DND-41 (cell line): ENCODE results near the gene PEX12.
A peak's percentile ranks its signal among the peaks of the same experiment; 100 is the strongest.

Experiments used
- ATAC-seq: fragments of 200-7000 bp; cut with Tn5 transposase; 3 replicates; pipeline ENCODE4 v1.9.1; 2021; ENCODE audit warnings: low read depth; ENCODE audit not compliant: insufficient read depth
- DNase-seq: peaks from one replicate; pipeline ENCODE4 v3.0.0-alpha.2; 2020
- H2AFZ ChIP-seq: 2 replicates; pipeline ENCODE4 v1.6.0; 2012; ENCODE audit warnings: low read depth, low read length
- H3K27ac ChIP-seq: 2 replicates; pipeline ENCODE4 v1.5.1; 2012; ENCODE audit warnings: low read length, inconsistent platforms
- H3K27me3 ChIP-seq: fragments of 200-600 bp; sonication (generic); 2 replicates; pipeline ENCODE4 v1.6.0; 2012; ENCODE audit warnings: low read length, mild to moderate bottlenecking, inconsistent platforms; ENCODE audit not compliant: insufficient read depth, poor library complexity
- H3K36me3 ChIP-seq: 2 replicates; pipeline ENCODE4 v1.5.1; 2012; ENCODE audit warnings: low read length, inconsistent platforms; ENCODE audit not compliant: insufficient read depth
- H3K4me1 ChIP-seq: 2 replicates; pipeline ENCODE4 v1.5.1; 2012; ENCODE audit warnings: mild to moderate bottlenecking, low read length; ENCODE audit not compliant: insufficient read depth
- H3K4me2 ChIP-seq: 2 replicates; pipeline ENCODE4 v1.6.0; 2012; ENCODE audit warnings: mild to moderate bottlenecking, moderate library complexity, low read length, inconsistent platforms; ENCODE audit not compliant: insufficient read depth
- H3K4me3 ChIP-seq, 2 experiments: fragments of 200-600 bp in 1 of 2; shearing (Covaris generic) in 1 of 2; 2 replicates each; pipeline ENCODE4 v1.5.1; 2012 to 2016; ENCODE audit warnings: inconsistent platforms in 2 of 2, low read length in 2 of 2, mild to moderate bottlenecking in 2 of 2, low read depth in 1 of 2, moderate library complexity in 1 of 2
- H3K79me2 ChIP-seq: 2 replicates; pipeline ENCODE4 v1.6.0; 2012; ENCODE audit warnings: low read length, inconsistent platforms; ENCODE audit not compliant: insufficient read depth
- H3K9ac ChIP-seq: 2 replicates; pipeline ENCODE4 v1.6.0; 2012; ENCODE audit warnings: low read depth, mild to moderate bottlenecking, inconsistent platforms, low read length, moderate library complexity
- H3K9me3 ChIP-seq: 2 replicates; pipeline ENCODE4 v1.5.1; 2012; ENCODE audit warnings: low read length, moderate library complexity, mild to moderate bottlenecking, inconsistent platforms; ENCODE audit not compliant: insufficient read depth, severe bottlenecking
- H4K20me1 ChIP-seq: 2 replicates; pipeline ENCODE4 v1.6.0; 2012; ENCODE audit warnings: low read length; ENCODE audit not compliant: insufficient read depth
- EZH2 ChIP-seq: IDR thresholded peaks from 3 replicates; pipeline ENCODE4 v1.6.1; 2012; ENCODE audit warnings: borderline replicate concordance, low read depth, mild to moderate bottlenecking, moderate library complexity, low read length, inconsistent platforms; ENCODE audit not compliant: severe bottlenecking
- TF ChIP-seq, protein P1 (sequence below): IDR thresholded peaks from 2 replicates; pipeline ENCODE4 v1.5.1; 2012; ENCODE audit warnings: borderline replicate concordance, low read length, moderate library complexity, mild to moderate bottlenecking; ENCODE audit not compliant: poor library complexity, severe bottlenecking; ENCODE audit errors: extremely low read depth

The PEX12 gene

DNA sequence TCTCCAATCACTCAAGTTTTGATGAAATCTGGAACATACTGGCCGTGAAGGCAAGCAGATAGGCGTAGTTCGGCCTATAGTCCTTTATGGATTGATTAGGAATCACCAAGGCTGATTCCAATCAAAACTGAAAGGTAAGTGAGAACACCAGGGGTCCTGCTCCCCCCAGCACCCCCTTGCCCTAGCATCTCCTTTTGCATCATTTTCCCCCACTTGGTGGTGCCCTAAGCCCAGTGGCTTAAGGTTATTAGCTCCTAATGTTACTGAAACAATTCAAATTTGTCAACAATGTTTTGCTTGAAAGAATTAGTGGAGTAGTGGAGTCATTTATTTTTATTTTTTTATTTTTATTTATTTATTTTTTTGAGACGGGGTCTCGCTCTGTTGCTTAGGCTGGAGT, 22.7 kb downstream of the PEX12 start:
- DNase-seq (no peak), ATAC-seq (peak; percentile 47; the same call in 1 of the 3 replicates)
- no peak overlapping the region for H3K9ac ChIP-seq
- H3K27ac ChIP-seq = no peak overlapping the region
- H4K20me1 ChIP-seq = no peaks in the 10 kb centered on the region
- TF ChIP-seq, protein P1, sequence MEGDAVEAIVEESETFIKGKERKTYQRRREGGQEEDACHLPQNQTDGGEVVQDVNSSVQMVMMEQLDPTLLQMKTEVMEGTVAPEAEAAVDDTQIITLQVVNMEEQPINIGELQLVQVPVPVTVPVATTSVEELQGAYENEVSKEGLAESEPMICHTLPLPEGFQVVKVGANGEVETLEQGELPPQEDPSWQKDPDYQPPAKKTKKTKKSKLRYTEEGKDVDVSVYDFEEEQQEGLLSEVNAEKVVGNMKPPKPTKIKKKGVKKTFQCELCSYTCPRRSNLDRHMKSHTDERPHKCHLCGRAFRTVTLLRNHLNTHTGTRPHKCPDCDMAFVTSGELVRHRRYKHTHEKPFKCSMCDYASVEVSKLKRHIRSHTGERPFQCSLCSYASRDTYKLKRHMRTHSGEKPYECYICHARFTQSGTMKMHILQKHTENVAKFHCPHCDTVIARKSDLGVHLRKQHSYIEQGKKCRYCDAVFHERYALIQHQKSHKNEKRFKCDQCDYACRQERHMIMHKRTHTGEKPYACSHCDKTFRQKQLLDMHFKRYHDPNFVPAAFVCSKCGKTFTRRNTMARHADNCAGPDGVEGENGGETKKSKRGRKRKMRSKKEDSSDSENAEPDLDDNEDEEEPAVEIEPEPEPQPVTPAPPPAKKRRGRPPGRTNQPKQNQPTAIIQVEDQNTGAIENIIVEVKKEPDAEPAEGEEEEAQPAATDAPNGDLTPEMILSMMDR = peak; percentile 57
- TF ChIP-seq EZH2 = no peak
- H3K9me3 ChIP-seq = no peaks in the 10 kb centered on the region
- no peak overlapping the region for H3K4me3 ChIP-seq
- H3K27me3 ChIP-seq = peaks cover 5% of the 10 kb centered on the region
- no peaks in the 10 kb centered on the region for H3K79me2 ChIP-seq
- no peaks in the 10 kb centered on the region for H3K36me3 ChIP-seq
- no peak overlapping the region for H2AFZ ChIP-seq
- H3K4me2 ChIP-seq = no peak overlapping the region
- no peaks in the 10 kb centered on the region for H3K4me1 ChIP-seq

DNA sequence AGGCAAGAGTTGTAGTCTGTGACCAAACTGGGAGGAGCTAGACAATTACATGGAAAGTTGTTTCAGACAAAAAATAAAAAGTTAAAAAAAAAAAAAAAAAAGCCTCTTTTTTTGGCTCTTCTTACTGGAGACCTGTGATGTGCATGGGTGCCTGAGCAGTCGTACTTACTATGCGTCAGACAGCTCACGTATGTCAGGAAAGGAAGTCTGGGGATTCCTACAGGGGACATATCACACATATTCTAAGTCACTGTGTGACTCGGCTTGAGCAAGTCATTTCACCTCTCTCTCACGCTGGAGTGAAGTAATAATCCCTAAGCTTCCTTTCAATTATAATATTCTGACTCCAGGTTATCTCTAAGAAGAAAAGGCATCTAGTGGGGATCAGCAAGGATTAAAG, 23.7 kb downstream of the PEX12 start:
- H3K4me2 ChIP-seq = no peak overlapping the region
- no peaks in the 10 kb centered on the region for H3K79me2 ChIP-seq
- no peaks in the 10 kb centered on the region for H3K36me3 ChIP-seq
- H3K4me1 ChIP-seq = no peaks in the 10 kb centered on the region
- DNase-seq = no peak
- no peak overlapping the region for H3K27ac ChIP-seq
- H3K27me3 ChIP-seq = peaks cover 5% of the 10 kb centered on the region
- no peak overlapping the region for H3K9ac ChIP-seq
- no peak overlapping the region for H2AFZ ChIP-seq
- no peak for ATAC-seq
- TF ChIP-seq EZH2 = no peak
- TF ChIP-seq, protein P1 = no peak
- no peak overlapping the region for H3K4me3 ChIP-seq
- H4K20me1 ChIP-seq = no peaks in the 10 kb centered on the region
- no peaks in the 10 kb centered on the region for H3K9me3 ChIP-seq

DNA sequence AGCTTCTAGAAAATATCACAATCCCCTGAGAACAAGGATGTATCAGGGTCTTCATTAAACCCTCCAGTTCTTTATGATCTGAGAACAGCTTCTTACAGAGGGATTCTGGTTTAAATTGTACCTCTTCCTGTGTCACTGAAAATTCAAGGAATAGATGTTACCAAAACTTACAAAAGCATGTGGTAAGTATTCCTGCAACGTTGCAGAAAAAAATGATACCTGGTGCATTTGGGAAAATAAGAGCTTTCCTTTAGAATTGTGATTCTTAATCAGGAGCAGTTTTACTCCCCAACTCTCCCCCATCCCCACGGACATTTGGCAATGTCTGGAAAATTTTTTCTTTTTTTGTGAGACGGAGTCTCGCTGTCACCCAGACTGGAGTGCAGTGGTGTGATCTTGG, 25.1 kb downstream of the PEX12 start:
- H3K27me3 ChIP-seq = peaks cover 5% of the 10 kb centered on the region
- H3K36me3 ChIP-seq = no peaks in the 10 kb centered on the region
- H3K79me2 ChIP-seq = no peaks in the 10 kb centered on the region
- no peak overlapping the region for H2AFZ ChIP-seq
- no peak overlapping the region for H3K4me2 ChIP-seq
- H4K20me1 ChIP-seq = no peaks in the 10 kb centered on the region
- H3K9ac ChIP-seq = no peak overlapping the region
- TF ChIP-seq EZH2 = no peak
- TF ChIP-seq, protein P1 = no peak
- DNase-seq = no peak
- no peaks in the 10 kb centered on the region for H3K9me3 ChIP-seq
- ATAC-seq = no peak
- no peak overlapping the region for H3K4me3 ChIP-seq
- H3K4me1 ChIP-seq = no peaks in the 10 kb centered on the region
- no peak overlapping the region for H3K27ac ChIP-seq

DNA sequence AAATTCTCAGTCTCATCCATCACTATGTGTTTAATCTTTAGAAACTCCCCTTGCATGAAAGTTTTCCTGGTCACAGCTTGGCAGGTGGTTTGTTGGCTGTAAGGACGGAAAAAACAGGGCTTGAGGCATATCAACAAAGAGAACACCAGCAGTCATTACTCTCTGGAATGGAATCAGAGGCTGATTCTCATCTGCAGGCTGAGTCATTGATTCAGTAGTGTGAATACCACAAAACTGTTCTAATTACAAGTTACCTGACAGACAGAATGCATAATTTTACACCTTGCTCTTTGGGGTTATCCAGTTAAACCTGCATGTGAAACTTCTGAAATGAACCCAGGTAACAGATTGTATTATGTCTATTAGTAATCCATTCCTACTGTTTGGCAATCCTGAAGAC, 29.4 kb downstream of the PEX12 start:
- DNase-seq (no peak), ATAC-seq (no peak)
- H4K20me1 ChIP-seq = no peaks in the 10 kb centered on the region
- H3K9ac ChIP-seq = no peak overlapping the region
- H3K27me3 ChIP-seq = no peaks in the 10 kb centered on the region
- H3K27ac ChIP-seq = no peak overlapping the region
- no peak overlapping the region for H2AFZ ChIP-seq
- peaks cover 4% of the 10 kb centered on the region for H3K4me1 ChIP-seq
- H3K36me3 ChIP-seq = no peaks in the 10 kb centered on the region
- H3K9me3 ChIP-seq = no peaks in the 10 kb centered on the region
- no peak for TF ChIP-seq EZH2
- TF ChIP-seq, protein P1 = no peak
- no peaks in the 10 kb centered on the region for H3K79me2 ChIP-seq
- H3K4me2 ChIP-seq = no peak overlapping the region
- no peak overlapping the region for H3K4me3 ChIP-seq
